KOPT-K1 (cell line): Measurements from ENCODE around the gene TMCC1.
"Not testable (repeated sequence)": the region's sequence is repeated elsewhere in the genome, so short reads cannot be mapped to it uniquely, and the experiment has no call there.

Source experiments
- H3K27ac ChIP-seq: fragments of 200-600 bp; sonication (generic); 2 replicates; pipeline ENCODE4 v1.5.1; 2016; ENCODE audit warnings: antibody characterized with exemption, mild to moderate bottlenecking, low read depth, low read length; ENCODE audit not compliant: poor library complexity, severe bottlenecking
- H3K36me3 ChIP-seq: fragments of 200-600 bp; sonication (generic); 2 replicates; pipeline ENCODE4 v1.5.1; 2017; ENCODE audit warnings: antibody characterized with exemption, mild to moderate bottlenecking, low read length, moderate library complexity; ENCODE audit not compliant: insufficient read depth
- H3K9me3 ChIP-seq: fragments of 200-600 bp; sonication (generic); 2 replicates; pipeline ENCODE4 v1.5.1; 2017; ENCODE audit warnings: antibody characterized with exemption, low read length, mild to moderate bottlenecking; ENCODE audit not compliant: insufficient read depth, poor library complexity, severe bottlenecking

The TMCC1 gene

GRCh38 chr3:129614435-129614834 is 279.1 kb downstream of the TMCC1 start:
- Histone ChIP-seq H3K9me3 (no peaks in the 10 kb centered on the region), H3K36me3 (no peaks in the 10 kb centered on the region), H3K27ac (no peak overlapping the region)

- Histone ChIP-seq H3K36me3 (no peaks in the 10 kb centered on the region), H3K9me3 (no peaks in the 10 kb centered on the region), H3K27ac (no peak overlapping the region)
Measured at GRCh38 chr3:129613367-129613740, 280.2 kb downstream of the TMCC1 start.

- Histone ChIP-seq H3K36me3 (no peaks in the 10 kb centered on the region), H3K27ac (no peak overlapping the region), H3K9me3 (no peaks in the 10 kb centered on the region)
Measured at GRCh38 chr3:129612534-129613366, 280.8 kb downstream of the TMCC1 start.

GRCh38 chr3:129611812-129612533 is 281.5 kb downstream of the TMCC1 start:
- Histone ChIP-seq H3K36me3 (no peaks in the 10 kb centered on the region), H3K9me3 (no peaks in the 10 kb centered on the region), H3K27ac (no peak overlapping the region)

- H3K9me3 ChIP-seq = no peaks in the 10 kb centered on the region
- no peaks in the 10 kb centered on the region for H3K36me3 ChIP-seq
- H3K27ac ChIP-seq = no peak overlapping the region
Measured at GRCh38 chr3:129611446-129611800, 282.1 kb downstream of the TMCC1 start.

GRCh38 chr3:129610794-129611445 is 282.6 kb downstream of the TMCC1 start:
- not testable (repeated sequence) for H3K27ac ChIP-seq, H3K36me3 ChIP-seq, H3K9me3 ChIP-seq

- no peaks in the 10 kb centered on the region for H3K9me3 ChIP-seq
- H3K27ac ChIP-seq = no peak overlapping the region
- H3K36me3 ChIP-seq = no peaks in the 10 kb centered on the region
Measured at GRCh38 chr3:129610276-129610675, 283.2 kb downstream of the TMCC1 start.

- Histone ChIP-seq H3K27ac (no peak overlapping the region), H3K36me3 (no peaks in the 10 kb centered on the region), H3K9me3 (no peaks in the 10 kb centered on the region)
Measured at GRCh38 chr3:129609591-129610182, 283.8 kb downstream of the TMCC1 start.

GRCh38 chr3:129608936-129609590 is 284.4 kb downstream of the TMCC1 start:
- Histone ChIP-seq H3K27ac (no peak overlapping the region), H3K9me3 (no peaks in the 10 kb centered on the region), H3K36me3 (no peaks in the 10 kb centered on the region)

GRCh38 chr3:129608087-129608935 is 285.2 kb downstream of the TMCC1 start:
- H3K36me3 ChIP-seq = no peaks in the 10 kb centered on the region
- no peaks in the 10 kb centered on the region for H3K9me3 ChIP-seq
- no peak overlapping the region for H3K27ac ChIP-seq

GRCh38 chr3:129607391-129608068 is 286.0 kb downstream of the TMCC1 start:
- H3K36me3 ChIP-seq = no peaks in the 10 kb centered on the region
- H3K27ac ChIP-seq = no peak overlapping the region
- H3K9me3 ChIP-seq = no peaks in the 10 kb centered on the region

- Histone ChIP-seq H3K9me3 (no peaks in the 10 kb centered on the region), H3K36me3 (no peaks in the 10 kb centered on the region), H3K27ac (no peak within 1 kb of the TSS)
Measured at GRCh38 chr3:129606636-129607390, 286.7 kb downstream of the TMCC1 start, which contains the start of gene PLXND1. TSS of gene PLXND1 (minus strand) at chr3:129606676. CDS start at chr3:129606639, 37 bp downstream.
